ENCODE data around the gene EID3.
"Not testable (repeated sequence)": the region's sequence is repeated elsewhere in the genome, so short reads cannot be mapped to it uniquely, and the experiment has no call there.

Gene EID3

GRCh38 chr12:104332273-104332672, 28.7 kb downstream of the EID3 start:
- H3K36me3 ChIP-seq (ENCODE audit: control insufficient read depth, low read depth, low read length), result peaks cover 73% of the 10 kb centered on the region
- not testable (repeated sequence) for H3K4me3 ChIP-seq (ENCODE audit: low read length); H3K27me3 ChIP-seq (ENCODE audit: control insufficient read depth, insufficient read depth, low read length); H3K9me3 ChIP-seq (ENCODE audit: control insufficient read depth, low read depth, low read length); H3K9ac ChIP-seq (ENCODE audit: low read length); H3K4me1 ChIP-seq (ENCODE audit: control insufficient read depth, low read depth, low read length); H3K27ac ChIP-seq (ENCODE audit: low read length)

- H3K27me3 ChIP-seq (ENCODE audit: control insufficient read depth, insufficient read depth, low read length), result no peaks in the 10 kb centered on the region
- H3K27ac ChIP-seq (ENCODE audit: low read length), result no peak overlapping the region
- no peak overlapping the region for H3K9ac ChIP-seq (ENCODE audit: low read length)
- no peaks in the 10 kb centered on the region for H3K9me3 ChIP-seq (ENCODE audit: control insufficient read depth, low read depth, low read length)
- no peak overlapping the region for H3K4me3 ChIP-seq (ENCODE audit: low read length)
- H3K36me3 ChIP-seq (ENCODE audit: control insufficient read depth, low read depth, low read length), result peaks cover 64% of the 10 kb centered on the region
- no peaks in the 10 kb centered on the region for H3K4me1 ChIP-seq (ENCODE audit: control insufficient read depth, low read depth, low read length)
Measured at GRCh38 chr12:104333692-104334255, 30.2 kb downstream of the EID3 start.

GRCh38 chr12:104334581-104334980, 31.0 kb downstream of the EID3 start:
- Histone ChIP-seq H3K27me3 (ENCODE audit: control insufficient read depth, insufficient read depth, low read length) (no peaks in the 10 kb centered on the region), H3K4me1 (ENCODE audit: control insufficient read depth, low read depth, low read length) (no peaks in the 10 kb centered on the region), H3K36me3 (ENCODE audit: control insufficient read depth, low read depth, low read length) (peaks cover 65% of the 10 kb centered on the region), H3K4me3 (ENCODE audit: low read length) (no peak overlapping the region), H3K27ac (ENCODE audit: low read length) (no peak overlapping the region), H3K9ac (ENCODE audit: low read length) (no peak overlapping the region), H3K9me3 (ENCODE audit: control insufficient read depth, low read depth, low read length) (no peaks in the 10 kb centered on the region)

GRCh38 chr12:104336115-104336514, 32.6 kb downstream of the EID3 start:
- no peaks in the 10 kb centered on the region for H3K9me3 ChIP-seq (ENCODE audit: control insufficient read depth, low read depth, low read length)
- H3K27ac ChIP-seq (ENCODE audit: low read length), result no peak overlapping the region
- no peak overlapping the region for H3K4me3 ChIP-seq (ENCODE audit: low read length)
- peaks cover 76% of the 10 kb centered on the region for H3K36me3 ChIP-seq (ENCODE audit: control insufficient read depth, low read depth, low read length)
- no peaks in the 10 kb centered on the region for H3K27me3 ChIP-seq (ENCODE audit: control insufficient read depth, insufficient read depth, low read length)
- H3K4me1 ChIP-seq (ENCODE audit: control insufficient read depth, low read depth, low read length), result no peaks in the 10 kb centered on the region
- no peak overlapping the region for H3K9ac ChIP-seq (ENCODE audit: low read length)

- no peak overlapping the region for H3K9ac ChIP-seq (ENCODE audit: low read length)
- no peaks in the 10 kb centered on the region for H3K9me3 ChIP-seq (ENCODE audit: control insufficient read depth, low read depth, low read length)
- no peak overlapping the region for H3K27ac ChIP-seq (ENCODE audit: low read length)
- H3K4me1 ChIP-seq (ENCODE audit: control insufficient read depth, low read depth, low read length), result no peaks in the 10 kb centered on the region
- H3K27me3 ChIP-seq (ENCODE audit: control insufficient read depth, insufficient read depth, low read length), result no peaks in the 10 kb centered on the region
- H3K36me3 ChIP-seq (ENCODE audit: control insufficient read depth, low read depth, low read length), result peaks cover 75% of the 10 kb centered on the region
- H3K4me3 ChIP-seq (ENCODE audit: low read length), result no peak overlapping the region
Measured at GRCh38 chr12:104337030-104337558, 33.6 kb downstream of the EID3 start.

- no peak overlapping the region for H3K9ac ChIP-seq (ENCODE audit: low read length)
- peaks cover 72% of the 10 kb centered on the region for H3K36me3 ChIP-seq (ENCODE audit: control insufficient read depth, low read depth, low read length)
Measured at GRCh38 chr12:104339663-104340062, 36.1 kb downstream of the EID3 start.

GRCh38 chr12:104340177-104340576, 36.6 kb downstream of the EID3 start:
- no peaks in the 10 kb centered on the region for H3K27me3 ChIP-seq (ENCODE audit: control insufficient read depth, insufficient read depth, low read length)
- H3K9ac ChIP-seq (ENCODE audit: low read length), result no peak overlapping the region
- H3K4me1 ChIP-seq (ENCODE audit: control insufficient read depth, low read depth, low read length), result no peaks in the 10 kb centered on the region
- H3K36me3 ChIP-seq (ENCODE audit: control insufficient read depth, low read depth, low read length), result peaks cover 69% of the 10 kb centered on the region
- no peaks in the 10 kb centered on the region for H3K9me3 ChIP-seq (ENCODE audit: control insufficient read depth, low read depth, low read length)
- no peak overlapping the region for H3K4me3 ChIP-seq (ENCODE audit: low read length)
- H3K27ac ChIP-seq (ENCODE audit: low read length), result no peak overlapping the region

More at GRCh38 chr12:104339663-104340062, 36.1 kb downstream of the EID3 start:
- no peak overlapping the region for H3K4me3 ChIP-seq (ENCODE audit: low read length)
- H3K4me1 ChIP-seq (ENCODE audit: control insufficient read depth, low read depth, low read length), result no peaks in the 10 kb centered on the region
- no peaks in the 10 kb centered on the region for H3K27me3 ChIP-seq (ENCODE audit: control insufficient read depth, insufficient read depth, low read length)
- no peak overlapping the region for H3K27ac ChIP-seq (ENCODE audit: low read length)
- no peaks in the 10 kb centered on the region for H3K9me3 ChIP-seq (ENCODE audit: control insufficient read depth, low read depth, low read length)

- Histone ChIP-seq H3K27ac (ENCODE audit: low read length) (no peak overlapping the region), H3K4me1 (ENCODE audit: control insufficient read depth, low read depth, low read length) (no peaks in the 10 kb centered on the region), H3K36me3 (ENCODE audit: control insufficient read depth, low read depth, low read length) (peaks cover 60% of the 10 kb centered on the region), H3K9me3 (ENCODE audit: control insufficient read depth, low read depth, low read length) (no peaks in the 10 kb centered on the region), H3K4me3 (ENCODE audit: low read length) (no peak overlapping the region), H3K9ac (ENCODE audit: low read length) (no peak overlapping the region), H3K27me3 (ENCODE audit: control insufficient read depth, insufficient read depth, low read length) (no peaks in the 10 kb centered on the region)
Measured at GRCh38 chr12:104340925-104341611, 37.5 kb downstream of the EID3 start.

GRCh38 chr12:104342147-104342546, 38.6 kb downstream of the EID3 start:
- no peaks in the 10 kb centered on the region for H3K27me3 ChIP-seq (ENCODE audit: control insufficient read depth, insufficient read depth, low read length)
- no peak overlapping the region for H3K4me3 ChIP-seq (ENCODE audit: low read length)
- no peak overlapping the region for H3K27ac ChIP-seq (ENCODE audit: low read length)
- no peak overlapping the region for H3K9ac ChIP-seq (ENCODE audit: low read length)
- H3K4me1 ChIP-seq (ENCODE audit: control insufficient read depth, low read depth, low read length), result no peaks in the 10 kb centered on the region
- H3K36me3 ChIP-seq (ENCODE audit: control insufficient read depth, low read depth, low read length), result peaks cover 54% of the 10 kb centered on the region
- no peaks in the 10 kb centered on the region for H3K9me3 ChIP-seq (ENCODE audit: control insufficient read depth, low read depth, low read length)

- H3K9ac ChIP-seq (ENCODE audit: low read length), result no peak overlapping the region
- no peak overlapping the region for H3K4me3 ChIP-seq (ENCODE audit: low read length)
- H3K27ac ChIP-seq (ENCODE audit: low read length), result no peak overlapping the region
- peaks cover 55% of the 10 kb centered on the region for H3K36me3 ChIP-seq (ENCODE audit: control insufficient read depth, low read depth, low read length)
- H3K27me3 ChIP-seq (ENCODE audit: control insufficient read depth, insufficient read depth, low read length), result no peaks in the 10 kb centered on the region
- H3K4me1 ChIP-seq (ENCODE audit: control insufficient read depth, low read depth, low read length), result no peaks in the 10 kb centered on the region
- H3K9me3 ChIP-seq (ENCODE audit: control insufficient read depth, low read depth, low read length), result no peaks in the 10 kb centered on the region
Measured at GRCh38 chr12:104342635-104343249, 39.2 kb downstream of the EID3 start.

- no peaks in the 10 kb centered on the region for H3K4me1 ChIP-seq (ENCODE audit: control insufficient read depth, low read depth, low read length)
- peaks cover 63% of the 10 kb centered on the region for H3K36me3 ChIP-seq (ENCODE audit: control insufficient read depth, low read depth, low read length)
- H3K27ac ChIP-seq (ENCODE audit: low read length), result no peak overlapping the region
- no peaks in the 10 kb centered on the region for H3K9me3 ChIP-seq (ENCODE audit: control insufficient read depth, low read depth, low read length)
- no peaks in the 10 kb centered on the region for H3K27me3 ChIP-seq (ENCODE audit: control insufficient read depth, insufficient read depth, low read length)
- H3K4me3 ChIP-seq (ENCODE audit: low read length), result no peak overlapping the region
- H3K9ac ChIP-seq (ENCODE audit: low read length), result no peak overlapping the region
Measured at GRCh38 chr12:104344682-104345081, 41.1 kb downstream of the EID3 start.
